ENCODE results near the gene SGMS1. TPM values are rescaled to one million over a fixed set of nuclear protein-coding genes. Genes with fewer than 3 reads are reported as not detected.

The SGMS1 gene
- total and polyA plus RNA-seq, 2 donors (not counting 3 experiments of a cell fraction or from before 2014, with no cell fraction given): 9.7 to 23.7 TPM

DNA sequence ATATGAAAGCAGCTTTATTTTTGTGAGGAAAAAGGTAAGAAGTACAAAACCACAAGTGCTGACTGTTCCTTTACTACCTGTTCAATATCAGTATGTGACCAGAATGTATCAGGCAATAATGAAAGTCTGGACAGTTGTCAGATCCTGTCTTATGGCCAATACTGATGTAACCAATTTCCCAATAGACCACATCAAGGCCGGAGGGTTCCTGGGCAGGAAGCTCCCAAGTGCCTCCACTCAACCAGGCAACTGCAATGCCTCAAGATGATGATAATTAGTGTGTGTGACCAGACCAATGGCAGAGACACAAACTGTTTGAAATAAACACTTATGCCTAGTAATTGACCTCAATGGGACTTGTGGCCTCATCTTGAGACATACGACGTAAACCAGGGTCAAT is 223.1 kb downstream of the SGMS1 start:
- BruUV-seq (replicated peaks): no TSS peak
- Histone ChIP-seq H3K4me3 (replicated peaks in 1 of 3; ENCODE audit: insufficient read depth in 1 of 3, low read depth in 1 of 3, low read length in 3 of 3) (no peak overlapping the region), H4K20me1 (replicated peaks; ENCODE audit: control insufficient read depth, extremely low read depth, insufficient read depth, low read length) (peaks cover 2% of the 10 kb centered on the region), H3K27me3 (ENCODE audit: control insufficient read depth in 2 of 2, insufficient read depth in 2 of 2, low read length in 2 of 2) (no peaks in the 10 kb centered on the region), H2AFZ (ENCODE audit: low read depth, low read length) (no peak overlapping the region), H3K27ac (ENCODE audit: insufficient read depth, low read depth, low read length) (no peak overlapping the region), H3K4me2 (ENCODE audit: insufficient read depth, low read length) (no peak overlapping the region), H3K36me3 (ENCODE audit: control insufficient read depth in 2 of 2, extremely low read depth in 1 of 2, insufficient read depth in 2 of 2, low read length in 2 of 2) (no peaks in the 10 kb centered on the region), H3K4me1 (ENCODE audit: control insufficient read depth, extremely low read depth, insufficient read depth, low read length) (no peaks in the 10 kb centered on the region), H3K79me2 (ENCODE audit: control insufficient read depth, insufficient read depth, low read length) (peaks cover 28% of the 10 kb centered on the region), H3K9me1 (replicated peaks; ENCODE audit: control insufficient read depth, extremely low read depth, insufficient read depth, low read length) (no peaks in the 10 kb centered on the region), H3K9ac (replicated peaks; ENCODE audit: extremely low read depth, insufficient read depth, low read length) (no peak overlapping the region), H3K9me3 (replicated peaks; ENCODE audit: control insufficient read depth, insufficient read depth, low read length) (no peaks in the 10 kb centered on the region)
- TF ChIP-seq POLR2A (IDR thresholded peaks at IDR 0.05; ENCODE audit: low read depth, low read length) (no peak), MYC (IDR thresholded peaks at IDR 0.05; ENCODE audit: low read depth, low read length) (no peak), POLR2AphosphoS5 (IDR thresholded peaks at IDR 0.05; ENCODE audit: insufficient read depth, low read depth, low read length) (no peak), FOS (IDR thresholded peaks at IDR 0.05; ENCODE audit: borderline replicate concordance, insufficient read depth, low read length) (no peak), GATA2 (IDR thresholded peaks at IDR 0.05; ENCODE audit: insufficient read depth, insufficient read length, low read depth, low read length) (no peak), JUN (IDR thresholded peaks at IDR 0.05; ENCODE audit: borderline replicate concordance, insufficient read depth, insufficient read length, low read depth) (no peak), EZH2 (IDR thresholded peaks at IDR 0.05; ENCODE audit: borderline replicate concordance, low read depth, low read length, severe bottlenecking) (no peak)
- TF ChIP-seq, protein P1, sequence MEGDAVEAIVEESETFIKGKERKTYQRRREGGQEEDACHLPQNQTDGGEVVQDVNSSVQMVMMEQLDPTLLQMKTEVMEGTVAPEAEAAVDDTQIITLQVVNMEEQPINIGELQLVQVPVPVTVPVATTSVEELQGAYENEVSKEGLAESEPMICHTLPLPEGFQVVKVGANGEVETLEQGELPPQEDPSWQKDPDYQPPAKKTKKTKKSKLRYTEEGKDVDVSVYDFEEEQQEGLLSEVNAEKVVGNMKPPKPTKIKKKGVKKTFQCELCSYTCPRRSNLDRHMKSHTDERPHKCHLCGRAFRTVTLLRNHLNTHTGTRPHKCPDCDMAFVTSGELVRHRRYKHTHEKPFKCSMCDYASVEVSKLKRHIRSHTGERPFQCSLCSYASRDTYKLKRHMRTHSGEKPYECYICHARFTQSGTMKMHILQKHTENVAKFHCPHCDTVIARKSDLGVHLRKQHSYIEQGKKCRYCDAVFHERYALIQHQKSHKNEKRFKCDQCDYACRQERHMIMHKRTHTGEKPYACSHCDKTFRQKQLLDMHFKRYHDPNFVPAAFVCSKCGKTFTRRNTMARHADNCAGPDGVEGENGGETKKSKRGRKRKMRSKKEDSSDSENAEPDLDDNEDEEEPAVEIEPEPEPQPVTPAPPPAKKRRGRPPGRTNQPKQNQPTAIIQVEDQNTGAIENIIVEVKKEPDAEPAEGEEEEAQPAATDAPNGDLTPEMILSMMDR (IDR thresholded peaks at IDR 0.05; ENCODE audit: extremely low read depth in 1 of 2, insufficient read depth in 1 of 2, low read depth in 1 of 2, low read length in 2 of 2): no peak
- TF ChIP-seq, protein P2, sequence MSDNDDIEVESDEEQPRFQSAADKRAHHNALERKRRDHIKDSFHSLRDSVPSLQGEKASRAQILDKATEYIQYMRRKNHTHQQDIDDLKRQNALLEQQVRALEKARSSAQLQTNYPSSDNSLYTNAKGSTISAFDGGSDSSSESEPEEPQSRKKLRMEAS (IDR thresholded peaks at IDR 0.05; ENCODE audit: insufficient read depth, insufficient read length): no peak
- dilution Hi-C loops (cut with MboI; ENCODE audit: extremely low pct_ligation_motif_present, low sequenced_read_pairs): no loop called here
- DNase-seq (ENCODE audit: low read depth, low spot score): no peak
- ChIA-PET CTCF (interaction anchor here (0.6 to 2.3 kb wide), 2 partner anchors 18 to 33 kb away, joined by 3 to 5 read pairs; no protein-coding TSS in a partner anchor), POLR2A (interaction anchor here (0.6 kb wide), 1 partner anchor 20 kb away, joined by 4 read pairs; no protein-coding TSS in a partner anchor)
- FAIRE-seq: no peak
- intact Hi-C loops (cut with micrococcal nuclease): no loop called here

All from endothelial cell of umbilical vein (primary cell).